ENCODE measurements around the gene CHID1.

CHID1 gene

DNA sequence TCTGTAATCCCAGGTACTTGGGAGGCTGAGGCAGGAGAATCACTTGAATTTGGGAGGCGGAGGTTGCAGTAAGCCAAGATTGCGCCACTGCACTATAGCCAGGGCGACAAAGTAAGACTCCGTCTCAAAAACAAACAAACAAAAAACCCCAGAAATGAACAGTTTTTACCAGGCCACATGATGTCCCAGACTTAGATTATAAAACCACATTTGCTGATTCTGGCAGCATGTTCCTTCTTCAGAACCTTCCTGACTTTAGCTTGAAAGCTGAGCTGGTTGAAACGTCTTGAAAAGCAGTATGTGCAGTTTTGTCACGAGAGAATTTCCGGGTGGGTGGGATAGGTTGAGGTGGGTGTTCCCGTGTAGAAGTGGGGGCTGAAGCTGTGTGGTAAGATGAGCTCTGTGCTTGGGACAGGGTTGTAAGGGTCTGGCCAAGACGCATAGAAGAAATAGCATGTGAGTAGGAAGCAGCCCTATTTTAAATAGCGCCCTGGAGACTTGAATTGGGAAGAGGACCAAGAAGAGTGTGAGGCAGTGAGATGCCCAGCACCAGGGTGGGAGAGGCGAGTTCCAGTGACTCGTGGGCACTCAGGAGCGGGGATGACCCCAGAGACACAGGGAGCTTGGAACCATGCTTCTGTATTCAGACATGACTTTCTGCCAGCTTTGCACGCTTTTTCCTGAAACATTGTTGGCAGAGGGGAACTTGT, 22.7 kb upstream of the CHID1 start:
- DNase-seq (ENCODE audit: low read depth in 2 of 2) = no peak

DNA sequence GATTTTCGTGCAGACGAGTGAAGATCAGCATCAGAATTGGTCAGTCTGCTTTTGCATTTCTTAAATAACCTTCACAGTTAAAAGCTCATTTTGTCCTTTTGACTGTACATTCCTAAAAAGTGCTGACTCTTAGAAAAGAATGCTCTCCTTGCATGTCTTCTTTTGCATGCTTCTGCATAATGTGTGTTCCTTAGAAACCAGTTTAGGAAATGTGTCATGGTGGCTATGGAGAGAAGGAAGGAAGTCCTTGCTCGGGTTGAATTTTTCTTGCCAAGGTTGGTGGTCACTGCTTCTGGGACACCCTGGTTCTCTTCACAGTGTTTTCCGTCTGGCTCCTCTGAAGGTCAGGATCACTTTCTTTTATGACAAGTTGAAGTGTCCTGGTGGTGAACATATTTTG, 21.8 kb upstream of the CHID1 start:
- no peak for DNase-seq (ENCODE audit: low read depth in 2 of 2)

DNA sequence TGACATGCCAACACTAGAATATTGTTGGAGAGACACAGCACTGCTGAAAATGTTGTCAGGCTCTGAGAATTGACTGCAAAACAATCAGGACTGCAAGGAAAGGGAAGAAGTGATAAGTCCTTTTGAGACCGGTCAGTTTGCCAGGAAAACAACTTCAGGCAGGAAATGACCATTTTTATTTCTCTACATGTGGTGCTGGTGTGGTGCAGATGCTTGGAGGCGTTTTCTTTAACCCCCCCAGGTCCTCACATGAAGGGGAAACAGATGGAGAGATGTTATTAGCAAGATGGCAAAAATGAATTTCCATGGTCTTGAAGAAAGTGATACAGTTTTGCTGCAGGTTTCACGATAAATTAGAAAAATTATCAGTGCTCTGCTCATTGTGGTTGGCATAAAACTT, 20.8 kb upstream of the CHID1 start:
- DNase-seq (ENCODE audit: low read depth in 2 of 2) = no peak

GRCh38 chr11:929405-929804, 18.8 kb upstream of the CHID1 start:
- no peak for DNase-seq (ENCODE audit: low read depth in 2 of 2)

- DNase-seq (ENCODE audit: low read depth in 2 of 2) = no peak
Observed at GRCh38 chr11:928786-929185, 18.2 kb upstream of the CHID1 start.

- DNase-seq (ENCODE audit: low read depth in 2 of 2) = no peak
Observed at GRCh38 chr11:927871-928270, 17.3 kb upstream of the CHID1 start.

DNA sequence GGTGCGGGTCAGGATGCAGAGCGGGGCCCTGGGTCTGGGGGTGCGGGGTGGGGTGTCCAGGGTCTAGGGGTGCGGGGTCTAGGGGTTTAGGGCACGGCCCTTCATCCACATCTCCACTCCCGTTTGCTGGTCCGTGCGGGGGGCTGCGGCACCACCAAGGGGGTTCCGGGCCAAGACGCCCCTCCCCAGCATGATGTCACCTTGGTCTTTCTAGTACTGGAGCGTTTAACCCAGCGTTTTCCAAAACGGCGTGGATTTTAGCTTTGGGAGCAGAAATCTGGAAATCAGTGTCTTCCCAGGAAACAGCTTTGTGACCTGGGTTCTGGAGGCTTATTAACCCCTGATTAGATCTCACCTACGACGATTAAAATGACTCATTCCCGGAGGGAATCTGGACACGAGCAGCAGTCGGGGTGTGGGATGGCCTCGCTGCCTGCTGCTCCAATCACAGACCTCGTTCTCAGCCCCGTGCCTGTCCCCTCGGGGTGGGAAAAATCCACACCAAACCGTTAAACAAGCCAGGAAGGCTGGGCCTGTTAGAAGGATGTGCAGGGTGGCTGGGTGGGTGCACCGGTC, 15.8 kb upstream of the CHID1 start:
- no peak for DNase-seq (ENCODE audit: low read depth in 2 of 2)

DNA sequence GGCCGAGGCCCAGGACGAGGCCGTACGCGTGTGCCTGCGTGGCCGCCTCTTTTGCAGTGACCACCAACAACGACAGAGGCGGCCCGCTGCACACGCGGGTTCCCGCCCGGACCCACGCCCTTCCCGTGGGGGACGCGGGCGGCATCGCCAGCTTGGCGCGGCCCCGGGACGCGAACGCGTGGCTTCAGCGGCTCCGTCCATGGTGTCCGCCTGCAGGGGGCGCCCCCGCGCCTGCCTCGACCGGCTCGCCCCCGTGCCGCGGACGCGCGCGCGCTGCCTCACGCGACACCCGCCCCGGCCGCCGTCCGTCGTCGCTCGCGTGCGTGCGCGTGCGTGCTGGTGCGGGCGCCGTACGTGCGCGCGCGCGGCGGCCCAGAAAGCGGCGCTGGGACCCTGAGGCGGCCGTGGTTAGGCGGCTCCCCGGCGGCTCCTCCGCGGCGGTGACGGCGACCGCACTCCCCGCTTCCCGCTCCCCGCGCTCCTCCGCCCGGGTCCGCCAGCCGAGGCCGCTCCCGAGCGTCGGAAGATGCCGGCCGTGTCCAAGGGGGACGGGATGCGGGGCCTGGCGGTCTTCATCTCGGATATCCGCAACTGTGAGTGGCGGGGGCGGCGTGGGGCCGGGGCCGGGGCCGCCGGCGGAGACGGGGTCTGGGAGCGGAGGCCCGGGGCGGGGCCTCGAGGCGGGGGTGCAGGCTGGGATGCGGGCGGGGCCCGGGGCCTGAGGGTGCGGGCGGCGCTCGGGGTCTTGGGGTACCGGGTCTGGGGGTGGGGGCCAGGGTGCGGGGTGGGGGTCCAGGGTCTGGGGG, 15.1 kb upstream of the CHID1 start, which contains the start of gene AP2A2:
Gene AP2A2 (plus strand): TSS at position 375 of the 806 bp plus-strand sequence. CDS start 152 bp downstream, at position 527.
- DNase-seq (ENCODE audit: low read depth in 2 of 2) = peak; percentile 86 to 95

DNA sequence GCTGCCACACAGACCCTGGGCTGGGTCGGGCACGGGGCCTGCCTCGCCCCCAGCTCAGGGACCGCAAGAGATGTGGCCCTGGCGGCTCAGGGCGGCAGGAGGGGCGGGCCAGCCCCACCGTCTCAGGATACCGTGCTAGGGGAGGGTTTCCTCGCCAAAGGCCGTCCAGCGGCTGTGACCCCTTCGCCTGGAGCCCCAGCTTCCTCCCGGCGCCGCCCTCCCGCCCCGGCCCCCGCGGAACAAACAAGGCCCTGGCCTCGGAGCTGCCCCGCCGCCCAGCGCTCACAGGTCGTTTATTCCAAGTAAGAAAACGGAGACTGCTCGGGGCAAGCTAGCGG, 14.5 kb upstream of the CHID1 start:
- no peak for DNase-seq (ENCODE audit: low read depth in 2 of 2)

GRCh38 chr11:924406-925157, 14.0 kb upstream of the CHID1 start:
- DNase-seq (ENCODE audit: low read depth in 2 of 2) = no peak

DNA sequence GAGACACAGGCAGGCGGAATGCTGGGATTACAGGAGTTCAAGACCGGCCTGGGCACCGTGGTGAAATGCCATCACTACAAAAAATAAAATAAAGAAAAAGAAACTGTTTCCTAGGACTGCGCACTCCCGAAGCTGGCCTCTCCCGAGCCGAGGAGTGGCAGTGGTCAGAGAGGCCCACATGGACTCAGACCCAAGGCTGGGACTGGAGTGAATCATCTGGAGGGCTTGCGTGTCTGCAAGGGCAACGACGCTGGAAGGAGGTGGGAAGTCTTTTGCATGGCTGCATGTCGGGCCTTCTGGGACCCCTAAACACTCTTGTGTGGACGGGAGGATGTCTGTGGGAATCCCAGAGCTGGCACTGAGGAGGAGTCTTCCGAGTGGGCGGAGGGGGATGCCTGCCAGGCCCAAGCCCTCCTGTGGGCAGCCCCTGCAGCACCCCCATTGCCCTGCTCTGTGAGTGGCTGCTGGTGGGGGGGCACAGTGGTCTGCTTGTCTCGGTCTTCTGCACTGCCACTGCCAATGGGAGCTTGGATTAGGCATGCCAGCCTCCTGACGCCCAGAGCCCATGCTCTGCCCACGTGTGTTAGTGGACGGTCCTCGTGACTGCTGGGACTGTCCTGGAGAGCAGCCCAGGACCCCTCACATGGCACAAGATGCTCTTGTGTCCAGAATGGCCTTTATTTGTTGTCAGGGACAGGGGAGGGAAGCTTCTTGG, 13.2 kb upstream of the CHID1 start:
- DNase-seq (ENCODE audit: low read depth in 2 of 2) = no peak

DNA sequence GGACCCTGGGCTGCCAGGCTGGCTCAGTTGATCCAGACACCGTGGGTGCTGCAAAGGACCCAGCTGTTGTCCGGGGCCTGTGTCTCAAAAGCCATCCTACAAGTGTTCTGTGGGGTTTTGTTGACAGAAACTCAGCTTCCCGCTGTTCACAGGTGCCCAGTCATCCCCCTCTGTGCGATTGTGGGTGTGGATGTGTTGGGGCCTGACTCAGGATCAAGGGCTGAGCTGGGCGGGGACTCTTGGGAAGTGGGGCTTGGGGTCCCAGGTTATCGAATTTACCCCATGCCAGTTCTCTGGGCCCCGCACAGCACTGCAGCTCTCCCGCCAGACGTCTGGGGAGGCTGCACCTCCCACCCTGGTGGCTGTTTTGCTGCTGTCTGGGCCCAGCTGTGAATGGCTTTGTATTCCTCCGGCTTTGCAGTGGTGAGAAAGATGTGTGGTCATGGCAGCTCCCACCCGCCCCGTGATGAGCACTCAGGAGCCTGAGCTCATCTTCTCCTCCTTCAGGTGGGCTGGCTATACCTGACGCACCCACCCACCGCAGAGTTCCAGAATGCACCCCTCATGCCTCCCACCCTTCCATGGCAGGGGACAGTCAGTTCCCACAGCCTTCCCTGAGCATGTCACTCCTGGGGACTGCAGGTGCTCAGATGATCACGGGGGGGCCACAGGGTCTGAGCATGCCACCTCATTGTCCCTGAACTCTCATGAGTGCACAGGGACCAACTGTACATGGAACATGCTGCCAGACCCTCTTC, 11.5 kb upstream of the CHID1 start:
- no peak for DNase-seq (ENCODE audit: low read depth in 2 of 2)

GRCh38 chr11:917426-917825, 6.8 kb upstream of the CHID1 start:
- DNase-seq (ENCODE audit: low read depth in 2 of 2) = no peak

GRCh38 chr11:914747-915501, 4.3 kb upstream of the CHID1 start:
- DNase-seq (ENCODE audit: low read depth in 2 of 2) = no peak

DNA sequence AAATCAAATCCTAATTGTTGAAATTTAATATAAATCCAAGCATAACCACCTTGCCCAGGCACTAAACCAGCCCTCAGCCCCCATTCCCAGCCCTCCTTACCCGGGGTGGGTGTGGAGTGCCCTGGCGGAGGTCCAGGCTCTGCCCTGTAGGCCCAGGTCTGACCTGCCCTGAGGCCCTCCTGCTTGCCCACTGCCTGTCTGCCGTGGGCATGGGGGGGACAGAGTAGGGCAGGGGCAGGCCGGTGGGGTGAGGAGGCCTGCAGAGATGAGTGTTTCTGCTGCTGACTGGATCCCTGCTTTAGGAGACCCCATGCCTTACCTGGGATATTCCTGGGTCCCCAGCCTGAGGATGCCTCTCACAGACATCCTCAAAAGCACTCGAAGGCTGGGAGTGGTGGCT, 3.6 kb upstream of the CHID1 start:
- DNase-seq (ENCODE audit: low read depth in 2 of 2) = no peak

DNA sequence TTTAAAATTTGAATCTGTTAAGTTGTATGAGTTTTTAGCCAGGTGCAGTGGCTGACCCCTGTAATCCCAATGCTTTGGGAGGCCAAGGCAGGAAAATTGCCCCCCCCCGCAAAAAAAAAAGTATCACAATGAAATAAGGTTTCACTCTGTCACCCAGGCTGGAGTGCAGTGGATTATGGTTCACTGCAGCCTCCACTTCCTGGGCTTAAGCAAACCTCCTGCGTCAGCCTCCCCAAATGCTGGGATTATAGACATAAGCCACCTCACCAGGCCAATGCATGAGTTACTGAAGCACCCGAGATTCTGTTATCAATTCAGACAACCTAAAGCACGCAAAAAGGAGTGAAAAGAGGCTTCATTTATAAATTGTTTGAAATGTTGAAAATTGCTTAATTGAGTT, 2.4 kb upstream of the CHID1 start:
- no peak for DNase-seq (ENCODE audit: low read depth in 2 of 2)

DNA sequence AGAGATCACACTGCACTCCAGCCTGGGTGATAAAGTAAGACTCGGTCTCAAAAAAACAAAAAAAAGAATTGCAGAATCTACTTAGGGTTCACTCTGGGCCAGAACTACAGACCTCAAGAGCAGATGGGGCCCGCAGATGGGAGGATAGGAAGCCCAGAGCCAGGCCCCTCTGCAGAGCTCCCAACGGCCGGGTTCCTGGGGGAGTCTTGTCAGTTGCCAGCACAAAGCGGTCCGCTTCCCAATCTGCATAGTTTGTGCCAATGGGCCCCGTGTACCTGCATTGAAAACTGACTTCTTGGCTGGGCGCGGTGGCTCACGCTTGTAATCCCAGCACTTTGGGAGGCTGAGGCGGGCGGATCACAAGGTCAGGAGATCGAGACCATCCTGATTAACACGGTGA, 1.7 kb upstream of the CHID1 start:
- DNase-seq (ENCODE audit: low read depth in 2 of 2) = no peak

- DNase-seq (ENCODE audit: low read depth in 2 of 2) = no peak
Observed at GRCh38 chr11:911890-912219, 1.2 kb upstream of the CHID1 start.

DNA sequence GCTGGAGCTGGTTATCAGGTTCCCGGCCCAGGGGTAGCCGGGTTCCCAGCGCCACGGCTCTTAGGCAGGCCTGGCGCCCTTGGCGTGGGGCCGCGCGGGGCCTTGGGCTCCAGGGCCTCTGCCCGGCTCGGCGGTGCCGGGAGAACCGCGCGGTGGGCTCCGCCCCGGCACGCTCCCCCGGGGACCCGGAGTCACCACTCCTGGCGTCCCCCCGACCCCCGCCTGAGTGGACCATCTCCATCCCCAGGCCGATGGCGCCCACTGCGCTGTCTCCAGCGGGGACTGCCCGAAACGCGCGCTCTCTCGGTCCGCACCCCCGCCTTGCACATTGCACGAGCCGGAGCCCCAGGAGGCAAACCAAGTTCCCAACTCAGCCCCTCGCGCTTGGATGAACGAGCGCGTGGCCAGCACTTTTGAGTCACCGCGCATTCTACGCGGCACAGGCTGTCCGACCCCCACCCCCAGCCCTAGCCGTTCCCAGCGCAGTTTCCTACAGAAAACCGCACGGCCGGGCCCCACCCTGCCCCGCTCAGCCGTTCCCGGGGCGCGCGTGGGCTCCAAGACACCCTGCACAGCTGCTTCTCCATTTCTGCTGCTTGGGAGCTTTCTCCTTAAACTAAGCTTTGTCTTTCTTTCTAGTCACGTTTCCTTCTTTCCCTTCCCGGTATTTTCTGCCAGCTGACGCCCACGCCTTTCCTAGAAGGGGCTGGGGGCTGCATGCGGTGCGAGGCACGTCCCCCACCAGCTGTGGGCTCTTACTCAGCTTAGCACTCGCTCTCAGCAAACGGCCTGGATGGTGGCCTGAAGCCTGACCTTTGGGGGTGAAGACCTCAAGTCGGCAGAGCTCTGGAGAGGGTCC, 650 bp upstream of the CHID1 start:
- peak; percentile 17 to 37 for DNase-seq (ENCODE audit: low read depth in 2 of 2)

Data from stimulated activated CD8-positive, alpha-beta memory T cell treated with anti-CD3 and anti-CD28 coated beads, Interleukin-2, amount 100 ng/mL, for 48 hours (primary cell).